Ramos (cell line): ENCODE data around the gene R3HDM2.

Experiments used
- in situ Hi-C: fragments of 300-500 bp; cut with MboI; formaldehyde crosslinking; loops from one replicate; pipeline ENCODE4 v1.14.3; 2022; ENCODE audit warnings: low sequenced_read_pairs; ENCODE audit not compliant: unreplicated experiment

R3HDM2 gene

GRCh38 chr12:57226588-57227314 lies 204.1 kb downstream of the R3HDM2 start:
- in situ Hi-C loops = loop anchor here (25.0 kb wide), 3 partner anchors 236 to 661 kb away; partner anchors contain the start of genes CDK4, CYP27B1, EEF1AKMT3 and GLI1

GRCh38 chr12:57225680-57226210 lies 205.1 kb downstream of the R3HDM2 start:
- in situ Hi-C loops = loop anchor here (25.0 kb wide), 3 partner anchors 237 to 662 kb away; partner anchors contain the start of genes CDK4, CYP27B1, EEF1AKMT3 and GLI1

- in situ Hi-C loops = loop anchor here (25.0 kb wide), 3 partner anchors 237 to 662 kb away; partner anchors contain the start of genes CDK4, CYP27B1, EEF1AKMT3 and GLI1
Observed at GRCh38 chr12:57224973-57225679, 205.7 kb downstream of the R3HDM2 start.

GRCh38 chr12:57224278-57224972 lies 206.4 kb downstream of the R3HDM2 start:
- in situ Hi-C loops = no loop called here

GRCh38 chr12:57223191-57224165 lies 207.4 kb downstream of the R3HDM2 start:
- in situ Hi-C loops = no loop called here

- in situ Hi-C loops = no loop called here
Observed at GRCh38 chr12:57222286-57223190, 208.3 kb downstream of the R3HDM2 start.

GRCh38 chr12:57221169-57221917 lies 209.5 kb downstream of the R3HDM2 start:
- in situ Hi-C loops = no loop called here

GRCh38 chr12:57220770-57221168 lies 210.1 kb downstream of the R3HDM2 start:
- in situ Hi-C loops = no loop called here

- in situ Hi-C loops = no loop called here
Observed at GRCh38 chr12:57219993-57220754, 210.7 kb downstream of the R3HDM2 start.

GRCh38 chr12:57219205-57219992 lies 211.4 kb downstream of the R3HDM2 start:
- in situ Hi-C loops = no loop called here

GRCh38 chr12:57218030-57218853 lies 212.6 kb downstream of the R3HDM2 start:
- in situ Hi-C loops = no loop called here

- in situ Hi-C loops = no loop called here
Observed at GRCh38 chr12:57216921-57217879, 213.6 kb downstream of the R3HDM2 start.

GRCh38 chr12:57216014-57216911 lies 214.6 kb downstream of the R3HDM2 start, which contains the start of gene NXPH4:
Gene NXPH4, plus strand, starts transcription at chr12:57216794. Its CDS starts 176 bp downstream, at chr12:57216970.
- in situ Hi-C loops = no loop called here
